HEK293T (cell line): ENCODE data around the gene HOXB5.
A peak's percentile ranks its signal among the peaks of the same experiment; 100 is the strongest.

ENCODE experiments used
- CTCF ChIA-PET: fragments of 350-600 bp; formaldehyde crosslinking; extraction: SDS; loops from one replicate; lab custom pipeline; 2021; ENCODE audit warnings: antibody characterized with exemption, inconsistent platforms; lab: Yijun Ruan, JAX
- POLR2A ChIA-PET: fragments of 350-600 bp; formaldehyde crosslinking; extraction: SDS; loops from one replicate; lab custom pipeline; 2020; ENCODE audit warnings: antibody characterized with exemption, inconsistent platforms; lab: Yijun Ruan, JAX
- DNase-seq: peaks from one replicate; pipeline ENCODE4 v3.0.0; 2012; ENCODE audit warnings: mixed read lengths; ENCODE audit errors: extremely low spot score
- ARNT ChIP-seq: fragments of 450-650 bp; IDR thresholded peaks from 2 replicates; pipeline ENCODE4 v1.6.1; 2017; ENCODE audit warnings: mild to moderate bottlenecking
- BHLHE40 ChIP-seq: fragments of 450-650 bp; IDR thresholded peaks from 2 replicates; pipeline ENCODE4 v1.6.1; 2016; ENCODE audit warnings: mild to moderate bottlenecking, moderate library complexity, borderline replicate concordance
- CTBP1 ChIP-seq: fragments of 450-650 bp; IDR thresholded peaks from 2 replicates; pipeline ENCODE4 v1.6.1; 2016; ENCODE audit warnings: borderline replicate concordance
- ELF4 ChIP-seq: fragments of 450-650 bp; IDR thresholded peaks from 2 replicates; pipeline ENCODE4 v1.6.1; 2017; ENCODE audit warnings: antibody characterized with exemption
- FOXA1 ChIP-seq: fragments of 450-650 bp; IDR thresholded peaks from 2 replicates; pipeline ENCODE4 v1.6.1; 2016; ENCODE audit warnings: mild to moderate bottlenecking
- FOXK2 ChIP-seq: fragments of 450-650 bp; IDR thresholded peaks from 2 replicates; pipeline ENCODE4 v1.6.1; 2016; ENCODE audit warnings: mild to moderate bottlenecking
- FOXM1 ChIP-seq: fragments of 450-650 bp; IDR thresholded peaks from 2 replicates; pipeline ENCODE4 v1.6.1; 2017; ENCODE audit warnings: mild to moderate bottlenecking, borderline replicate concordance
- HDGF ChIP-seq: fragments of 450-650 bp; IDR thresholded peaks from 2 replicates; pipeline ENCODE4 v1.6.1; 2017; ENCODE audit warnings: antibody characterized with exemption, borderline replicate concordance
- L3MBTL2 ChIP-seq: fragments of 450-650 bp; conservative IDR thresholded peaks from 2 replicates; pipeline ENCODE4 v1.6.1; 2016; ENCODE audit warnings: mild to moderate bottlenecking
- LEF1 ChIP-seq: fragments of 450-650 bp; IDR thresholded peaks from 2 replicates; pipeline ENCODE4 v1.6.1; 2017; ENCODE audit warnings: mild to moderate bottlenecking, borderline replicate concordance
- NFRKB ChIP-seq: fragments of 450-650 bp; IDR thresholded peaks from 2 replicates; pipeline ENCODE4 v1.6.1; 2016; ENCODE audit warnings: mild to moderate bottlenecking, moderate library complexity
- SP1 ChIP-seq: fragments of 450-650 bp; IDR thresholded peaks from 2 replicates; pipeline ENCODE4 v1.6.1; 2017
- SUZ12 ChIP-seq: fragments of 450-650 bp; IDR thresholded peaks from 2 replicates; pipeline ENCODE4 v1.6.1; 2016; ENCODE audit warnings: mild to moderate bottlenecking
- TARDBP ChIP-seq: fragments of 450-650 bp; IDR thresholded peaks from 2 replicates; pipeline ENCODE4 v1.6.1; 2016
- ZNF384 ChIP-seq: fragments of 450-650 bp; IDR thresholded peaks from 2 replicates; pipeline ENCODE4 v1.6.1; 2016
- TF ChIP-seq, protein P1 (sequence below): fragments of 450-650 bp; IDR thresholded peaks from 2 replicates; pipeline ENCODE4 v1.6.1; 2016

The HOXB5 gene

GRCh38 chr17:48626245-48627117 lies 32.9 kb upstream of the HOXB5 start, which contains the start of gene HOXB9:
Gene HOXB9, minus strand, starts transcription at chr17:48626358. Its CDS starts 89 bp downstream, at chr17:48626269.
- TF ChIP-seq ELF4 (no peak), L3MBTL2 (no peak), FOXM1 (peak; percentile 96), HDGF (no peak), NFRKB (no peak), ARNT (peak; percentile 85), FOXK2 (no peak), FOXA1 (no peak), TARDBP (no peak), LEF1 (peak; percentile 84), SUZ12 (no peak), ZNF384 (no peak), CTBP1 (peak; percentile 99), SP1 (no peak), BHLHE40 (no peak)
- TF ChIP-seq, protein P1, sequence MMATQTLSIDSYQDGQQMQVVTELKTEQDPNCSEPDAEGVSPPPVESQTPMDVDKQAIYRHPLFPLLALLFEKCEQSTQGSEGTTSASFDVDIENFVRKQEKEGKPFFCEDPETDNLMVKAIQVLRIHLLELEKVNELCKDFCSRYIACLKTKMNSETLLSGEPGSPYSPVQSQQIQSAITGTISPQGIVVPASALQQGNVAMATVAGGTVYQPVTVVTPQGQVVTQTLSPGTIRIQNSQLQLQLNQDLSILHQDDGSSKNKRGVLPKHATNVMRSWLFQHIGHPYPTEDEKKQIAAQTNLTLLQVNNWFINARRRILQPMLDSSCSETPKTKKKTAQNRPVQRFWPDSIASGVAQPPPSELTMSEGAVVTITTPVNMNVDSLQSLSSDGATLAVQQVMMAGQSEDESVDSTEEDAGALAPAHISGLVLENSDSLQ, result peak; percentile 99
- ChIA-PET CTCF (interaction anchor here (0.8 to 3.1 kb wide), 2 partner anchors 10 to 14 kb away, joined by 3 to 23 read pairs; no protein-coding TSS in a partner anchor), POLR2A (interaction anchor here (0.8 to 4.0 kb wide), 15 partner anchors 10 to 470 kb away, joined by 3 to 23 read pairs (median 4); partner anchors contain the start of genes HOXB13 and HOXB8)
- peak; percentile 92 for DNase-seq

DNA sequence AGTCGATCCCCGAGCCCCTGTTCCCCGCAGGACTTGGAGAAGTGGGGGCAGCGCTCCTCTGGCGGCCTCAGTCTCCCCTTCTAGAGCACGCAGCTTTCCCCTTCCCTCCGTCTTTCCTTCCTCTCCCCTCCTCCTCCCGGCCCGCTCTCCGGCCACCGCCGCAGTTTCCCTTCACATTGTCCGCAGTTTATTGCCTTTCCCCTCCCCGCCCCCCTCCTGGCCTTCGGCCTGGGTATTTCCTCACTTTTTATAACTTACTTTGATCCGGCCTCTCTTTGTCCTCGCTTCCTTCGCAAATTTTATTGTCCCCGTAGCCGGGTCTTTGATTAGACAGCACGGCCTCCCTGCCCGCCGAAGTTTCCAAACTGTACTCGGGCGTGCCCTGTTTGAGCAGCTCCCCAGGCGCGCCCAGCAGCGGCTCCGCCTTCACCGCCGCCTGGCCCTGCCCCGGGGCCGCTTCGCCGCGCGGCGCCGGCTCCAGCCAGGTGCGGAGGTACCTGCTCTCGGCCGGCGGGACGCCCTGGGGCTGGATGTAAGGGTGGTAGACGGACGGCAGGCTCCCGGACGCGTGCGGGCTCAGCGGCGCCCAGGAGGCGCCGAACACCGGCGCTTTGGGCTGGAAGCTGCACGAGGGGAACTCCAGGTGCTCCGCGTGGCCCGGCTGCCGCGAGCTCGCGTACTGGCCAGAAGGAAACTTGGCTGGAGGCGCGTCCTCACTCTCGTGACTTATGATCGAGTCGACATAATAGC lies 32.1 kb upstream of the HOXB5 start:
- TF ChIP-seq SP1, result no peak
- no peak for TF ChIP-seq FOXM1
- TF ChIP-seq HDGF, result no peak
- TF ChIP-seq BHLHE40, result no peak
- no peak for TF ChIP-seq ARNT
- TF ChIP-seq ELF4, result no peak
- TF ChIP-seq FOXK2, result no peak
- TF ChIP-seq NFRKB, result no peak
- TF ChIP-seq LEF1, result no peak
- TF ChIP-seq L3MBTL2, result no peak
- no peak for TF ChIP-seq CTBP1
- TF ChIP-seq SUZ12, result no peak
- no peak for TF ChIP-seq FOXA1
- no peak for TF ChIP-seq ZNF384
- TF ChIP-seq, protein P1, result no peak
- no peak for TF ChIP-seq TARDBP
- DNase-seq, result no peak
- ChIA-PET POLR2A (interaction anchor here (0.8 to 4.0 kb wide), 18 partner anchors 10 to 470 kb away, joined by 3 to 23 read pairs (median 4); partner anchors contain the start of genes HOXB13 and HOXB8), CTCF (interaction anchor here (0.8 to 3.1 kb wide), 2 partner anchors 11 to 13 kb away, joined by 3 to 23 read pairs; no protein-coding TSS in a partner anchor)

DNA sequence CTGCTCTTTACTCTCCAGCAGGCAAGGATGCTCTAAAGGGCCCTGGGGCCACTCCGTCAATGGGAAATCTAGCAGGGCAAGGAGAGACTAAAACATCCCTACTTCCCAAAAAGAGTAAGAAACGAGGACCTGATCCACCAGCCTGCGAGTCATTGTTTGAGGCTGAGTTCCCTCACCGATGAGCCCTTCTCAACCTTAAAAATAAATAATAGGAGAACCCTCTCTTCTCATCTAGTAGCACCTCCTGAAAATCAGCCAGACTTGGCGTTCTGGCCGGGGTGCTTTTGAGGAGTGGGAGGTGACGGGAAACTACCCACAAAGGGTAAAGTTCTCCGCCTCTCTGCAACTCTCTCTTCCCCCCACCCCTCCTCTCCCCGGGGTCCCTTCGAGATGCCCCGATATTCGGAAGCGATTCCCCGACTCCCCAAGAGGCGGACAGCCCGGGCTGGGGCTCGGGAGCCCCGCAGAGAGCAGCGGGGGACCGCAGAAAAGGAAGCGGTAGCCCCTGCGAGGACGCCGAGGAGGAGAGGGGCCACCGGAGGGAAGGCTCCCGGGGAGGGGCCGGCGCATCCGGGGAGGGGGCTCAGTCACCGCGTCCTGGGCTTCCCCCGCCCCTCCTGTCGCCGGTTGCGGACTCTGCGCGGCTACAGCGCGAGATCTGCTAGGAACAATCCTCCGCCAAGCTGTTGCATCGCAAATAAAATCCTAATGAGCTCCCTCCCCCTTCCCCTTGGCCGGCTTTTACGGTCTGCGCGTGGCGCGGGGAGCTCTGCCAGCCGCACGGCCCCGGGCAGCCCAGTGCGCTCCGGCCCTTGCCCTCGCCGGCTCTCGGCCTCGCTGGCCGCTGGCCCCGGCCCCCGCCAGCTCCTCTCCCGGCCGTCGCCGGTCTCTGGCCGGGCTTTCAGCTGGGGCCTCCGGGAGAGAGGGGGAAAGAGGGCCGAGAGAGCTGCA lies 31.2 kb upstream of the HOXB5 start:
- ChIA-PET POLR2A (interaction anchor here (0.8 to 4.0 kb wide), 12 partner anchors 7 to 362 kb away, joined by 3 to 23 read pairs (median 7); no protein-coding TSS in a partner anchor), CTCF (interaction anchor here (0.5 to 3.1 kb wide), 2 partner anchors 12 to 317 kb away, joined by 4 to 23 read pairs; no protein-coding TSS in a partner anchor)
- no peak; the same call in 1 of the 2 replicates for TF ChIP-seq CTBP1
- no peak for TF ChIP-seq L3MBTL2
- TF ChIP-seq LEF1, result no peak
- TF ChIP-seq ARNT, result no peak
- no peak for TF ChIP-seq TARDBP
- DNase-seq, result no peak

GRCh38 chr17:48624118-48624517 lies 30.5 kb upstream of the HOXB5 start:
- CTCF ChIA-PET, result interaction anchor here (0.5 to 2.1 kb wide), 2 partner anchors 12 to 316 kb away, joined by 4 to 6 read pairs; no protein-coding TSS in a partner anchor
- POLR2A ChIA-PET, result interaction anchor here (1.2 to 1.9 kb wide), 3 partner anchors 8 to 15 kb away, joined by 7 to 9 read pairs (median 7); partner anchors contain the start of gene HOXB8
- no peak for DNase-seq
- TF ChIP-seq L3MBTL2 (no peak), FOXK2 (no peak), FOXM1 (no peak), ZNF384 (no peak), CTBP1 (no peak), ARNT (no peak), SP1 (no peak), SUZ12 (no peak), NFRKB (no peak), ELF4 (no peak), LEF1 (no peak), BHLHE40 (no peak), FOXA1 (no peak), TARDBP (no peak), HDGF (no peak)
- TF ChIP-seq, protein P1, result no peak
